GM12875 (cell line): ENCODE data around the gene ARHGAP25.

Experiments
- H3K4me3 ChIP-seq: one replicate; pipeline ENCODE4 v1.5.1; 2011; ENCODE audit warnings: low read depth, low read length, control low read depth
- CTCF ChIP-seq: IDR thresholded peaks from 2 replicates; pipeline ENCODE4 v1.5.1; 2011; ENCODE audit warnings: low read depth, mild to moderate bottlenecking, control low read depth, inconsistent platforms, low read length, moderate library complexity, borderline replicate concordance; ENCODE audit not compliant: insufficient read depth

Gene ARHGAP25

GRCh38 chr2:68756178-68756577 is 21.6 kb downstream of the ARHGAP25 start:
- H3K4me3 ChIP-seq = no peak overlapping the region
- TF ChIP-seq CTCF = no peak

- no peak overlapping the region for H3K4me3 ChIP-seq
- no peak for TF ChIP-seq CTCF
Measured at GRCh38 chr2:68757081-68757480, 22.5 kb downstream of the ARHGAP25 start.

- H3K4me3 ChIP-seq = no peak overlapping the region
- TF ChIP-seq CTCF = no peak
Measured at GRCh38 chr2:68762100-68762499, 27.5 kb downstream of the ARHGAP25 start.

GRCh38 chr2:68762665-68763064 is 28.1 kb downstream of the ARHGAP25 start:
- no peak for TF ChIP-seq CTCF
- H3K4me3 ChIP-seq = no peak overlapping the region

GRCh38 chr2:68764041-68764805 is 29.6 kb downstream of the ARHGAP25 start:
- no peak for TF ChIP-seq CTCF
- no peak overlapping the region for H3K4me3 ChIP-seq

GRCh38 chr2:68764806-68765311 is 30.2 kb downstream of the ARHGAP25 start:
- no peak overlapping the region for H3K4me3 ChIP-seq

More at GRCh38 chr2:68764806-68765311, 30.2 kb downstream of the ARHGAP25 start:
- no peak for TF ChIP-seq CTCF
